ENCODE results near the gene PIP4K2A. TPM values are rescaled to one million over a fixed set of nuclear protein-coding genes. Genes with fewer than 3 reads are reported as not detected.

PIP4K2A gene
- total RNA-seq, 2 experiments from 2014 or later: 108 to 115 TPM

DNA sequence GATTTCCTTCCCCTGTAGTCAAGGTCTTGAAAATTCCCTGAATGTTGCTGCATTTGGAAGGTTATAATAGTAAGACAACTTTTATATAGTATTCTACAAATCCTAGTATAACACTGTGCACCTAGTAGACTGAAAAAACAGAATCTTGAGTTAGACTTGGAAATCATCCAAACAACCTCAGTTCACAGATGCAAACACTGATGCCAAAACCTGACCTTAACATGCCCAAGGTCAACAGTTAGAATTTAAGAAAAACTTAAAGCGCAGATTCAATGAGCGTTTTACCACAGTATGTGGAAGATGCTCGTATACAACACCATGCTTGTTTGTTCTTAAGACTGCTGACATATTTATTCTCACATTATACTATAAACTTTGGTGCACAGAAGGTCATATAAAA lies 3.0 kb downstream of the PIP4K2A start:
- Mint-ChIP-seq H3K36me3 (ENCODE audit: low read depth) (peaks cover 36% of the 10 kb centered on the region), H3K9me3 (peaks cover 3% of the 10 kb centered on the region), H3K4me3 (peak overlapping the region; percentile 92), H3K27me3 (no peaks in the 10 kb centered on the region), H3K4me1 (ENCODE audit: low read depth) (peaks cover 54% of the 10 kb centered on the region), H3K27ac (peak overlapping the region; percentile 90)
- CTCF ChIA-PET: interaction anchor here (3.8 kb wide), 1 partner anchor 56 kb away, joined by 15 read pairs; no protein-coding TSS in a partner anchor
- no peak for ATAC-seq
- TF ChIP-seq CTCF (IDR thresholded peaks at IDR 0.05): no peak
- DNase-seq: no peak
- POLR2A ChIA-PET: no interaction called here
- intact Hi-C loops (cut with micrococcal nuclease): loop anchor here (5.0 to 10.0 kb wide), 4 partner anchors 44 to 273 kb away; no protein-coding TSS in a partner anchor

- Mint-ChIP-seq H3K27ac (peak overlapping the region; percentile 87), H3K4me3 (peak overlapping the region; percentile 92), H3K36me3 (ENCODE audit: low read depth) (peaks cover 46% of the 10 kb centered on the region), H3K9me3 (peaks cover 9% of the 10 kb centered on the region), H3K4me1 (ENCODE audit: low read depth) (peaks cover 63% of the 10 kb centered on the region), H3K27me3 (no peaks in the 10 kb centered on the region)
- no peak for TF ChIP-seq CTCF (IDR thresholded peaks at IDR 0.05)
- DNase-seq: peak; percentile 51
- CTCF ChIA-PET: interaction anchor here (1.0 to 3.8 kb wide), 4 partner anchors 9 to 136 kb away, joined by 3 to 15 read pairs (median 4); no protein-coding TSS in a partner anchor
- POLR2A ChIA-PET: interaction anchor here (0.6 to 1.5 kb wide), 6 partner anchors 9 to 295 kb away, joined by 3 to 6 read pairs (median 6); no protein-coding TSS in a partner anchor
- intact Hi-C loops (cut with micrococcal nuclease): loop anchor here (5.0 to 10.0 kb wide), 4 partner anchors 43 to 275 kb away; no protein-coding TSS in a partner anchor
- ATAC-seq: no peak
Measured at GRCh38 chr10:22710139-22710745, 4.1 kb downstream of the PIP4K2A start.

- H3K27me3 Mint-ChIP-seq: no peaks in the 10 kb centered on the region
- ChIA-PET POLR2A (interaction anchor here (1.0 kb wide), 1 partner anchor 13 kb away, joined by 3 read pairs; no protein-coding TSS in a partner anchor), CTCF (no interaction called here)
- TF ChIP-seq CTCF (IDR thresholded peaks at IDR 0.05): no peak
- H3K36me3 Mint-ChIP-seq (ENCODE audit: low read depth): peaks cover 60% of the 10 kb centered on the region
- intact Hi-C loops (cut with micrococcal nuclease): no loop called here
- peaks cover 74% of the 10 kb centered on the region for H3K4me1 Mint-ChIP-seq (ENCODE audit: low read depth)
- peaks cover 9% of the 10 kb centered on the region for H3K9me3 Mint-ChIP-seq
- ATAC-seq (no peak), DNase-seq (no peak)
- H3K4me3 Mint-ChIP-seq: no peak overlapping the region
- H3K27ac Mint-ChIP-seq: peak overlapping the region; percentile 87
Measured at GRCh38 chr10:22708772-22709171, 5.6 kb downstream of the PIP4K2A start.

GRCh38 chr10:22705527-22705926 lies 8.9 kb downstream of the PIP4K2A start:
- Mint-ChIP-seq H3K36me3 (ENCODE audit: low read depth) (peaks cover 71% of the 10 kb centered on the region), H3K9me3 (peaks cover 9% of the 10 kb centered on the region), H3K4me1 (ENCODE audit: low read depth) (peaks cover 94% of the 10 kb centered on the region), H3K27me3 (no peaks in the 10 kb centered on the region), H3K4me3 (peak overlapping the region; percentile 4), H3K27ac (peak overlapping the region; percentile 80)
- intact Hi-C loops (cut with micrococcal nuclease): no loop called here
- DNase-seq: no peak
- no peak for TF ChIP-seq CTCF (IDR thresholded peaks at IDR 0.05)
- ChIA-PET CTCF (interaction anchor here (0.7 to 3.0 kb wide), 5 partner anchors 9 to 283 kb away, joined by 3 to 7 read pairs (median 6); no protein-coding TSS in a partner anchor), POLR2A (interaction anchor here (0.6 to 3.5 kb wide), 5 partner anchors 12 to 55 kb away, joined by 3 to 16 read pairs (median 10); no protein-coding TSS in a partner anchor)
- peak; percentile 31 for ATAC-seq

- CTCF ChIA-PET: interaction anchor here (1.8 to 3.0 kb wide), 2 partner anchors 49 to 284 kb away, joined by 6 to 7 read pairs; no protein-coding TSS in a partner anchor
- Mint-ChIP-seq H3K27me3 (no peaks in the 10 kb centered on the region), H3K36me3 (ENCODE audit: low read depth) (peaks cover 71% of the 10 kb centered on the region), H3K4me3 (no peak overlapping the region), H3K9me3 (peaks cover 9% of the 10 kb centered on the region), H3K4me1 (ENCODE audit: low read depth) (peaks cover 94% of the 10 kb centered on the region), H3K27ac (peak overlapping the region; percentile 78)
- no peak for TF ChIP-seq CTCF (IDR thresholded peaks at IDR 0.05)
- intact Hi-C loops (cut with micrococcal nuclease): no loop called here
- POLR2A ChIA-PET: interaction anchor here (1.2 to 3.5 kb wide), 4 partner anchors 9 to 23 kb away, joined by 10 to 16 read pairs (median 12); partner anchors contain the start of gene PIP4K2A
- ATAC-seq (peak; percentile 15), DNase-seq (no peak)
Measured at GRCh38 chr10:22704942-22705341, 9.4 kb downstream of the PIP4K2A start.

Data from activated CD8-positive, alpha-beta T cell treated with anti-CD3 and anti-CD28 coated beads for 36 hours (primary cell).